Liver (tissue), 9 donors: ENCODE results near the gene PTPN2. TPM values are rescaled to one million over a fixed set of nuclear protein-coding genes. Genes with fewer than 3 reads are reported as not detected.

Experiments used
- DNase-seq: peaks from one replicate; pipeline ENCODE4 v3.0.0-alpha.2; 2017; ENCODE audit warnings: low spot score
- H3K27ac ChIP-seq, 2 donors: one replicate each; pipeline ENCODE4 v1.7.0; 2013; ENCODE audit warnings: inconsistent platforms in 2 of 2, low read length in 2 of 2, control low read depth in 1 of 2, low read depth in 1 of 2, mild to moderate bottlenecking in 1 of 2
- H3K27me3 ChIP-seq, 4 donors: one replicate each; pipeline versions ENCODE4 v1.6.1 to v1.7.0; 2013; ENCODE audit warnings: low read length in 3 of 4, inconsistent platforms in 1 of 4, mild to moderate bottlenecking in 1 of 4, moderate library complexity in 1 of 4; ENCODE audit not compliant: control insufficient read depth in 4 of 4, insufficient read depth in 4 of 4
- H3K36me3 ChIP-seq, 4 donors: one replicate each; pipeline versions ENCODE4 v1.6.1 to v1.7.0; 2013; ENCODE audit warnings: low read length in 3 of 4, mild to moderate bottlenecking in 3 of 4, low read depth in 1 of 4, moderate library complexity in 1 of 4; ENCODE audit not compliant: control insufficient read depth in 4 of 4, insufficient read depth in 3 of 4
- H3K4me1 ChIP-seq, 4 donors: one replicate each; pipeline versions ENCODE4 v1.6.1 to v1.7.0; 2013; ENCODE audit warnings: low read length in 3 of 4, mild to moderate bottlenecking in 3 of 4, moderate library complexity in 1 of 4; ENCODE audit not compliant: control insufficient read depth in 4 of 4, insufficient read depth in 4 of 4
- H3K4me3 ChIP-seq, 3 donors: one replicate each; pipeline versions ENCODE4 v1.6.1 to v1.7.0; 2013; ENCODE audit warnings: low read length in 3 of 3, control low read depth in 1 of 3, low read depth in 1 of 3, mild to moderate bottlenecking in 1 of 3
- H3K9ac ChIP-seq, 2 donors: one replicate each; pipeline ENCODE4 v1.7.0; 2013; ENCODE audit warnings: low read length in 2 of 2, mild to moderate bottlenecking in 2 of 2, moderate library complexity in 2 of 2, control low read depth in 1 of 2, low read depth in 1 of 2
- H3K9me3 ChIP-seq, 4 donors: one replicate each; pipeline versions ENCODE4 v1.6.1 to v1.7.0; 2013; ENCODE audit warnings: low read length in 3 of 4; ENCODE audit not compliant: control insufficient read depth in 4 of 4
- EGR1 ChIP-seq, 2 donors: IDR thresholded peaks; 2 replicates each; pipeline ENCODE4 v1.6.1; 2016 to 2018; ENCODE audit warnings: antibody characterized with exemption in 2 of 2, low read depth in 2 of 2
- FOXA1 ChIP-seq: IDR thresholded peaks from 2 replicates; pipeline ENCODE4 v1.6.1; 2016; ENCODE audit warnings: antibody characterized with exemption
- FOXA2 ChIP-seq: IDR thresholded peaks from 2 replicates; pipeline ENCODE4 v1.6.1; 2016; ENCODE audit warnings: antibody characterized with exemption
- GABPA ChIP-seq, 2 donors: IDR thresholded peaks in 1 of 2; conservative IDR thresholded peaks in 1 of 2; 2 replicates each; pipeline ENCODE4 v1.6.1; 2016; ENCODE audit warnings: antibody characterized with exemption in 2 of 2, mild to moderate bottlenecking in 1 of 2, moderate library complexity in 1 of 2
- HNF4A ChIP-seq, 2 donors: conservative IDR thresholded peaks; 2 replicates each; pipeline ENCODE4 v1.6.1; 2016; ENCODE audit warnings: antibody characterized with exemption in 2 of 2, mild to moderate bottlenecking in 2 of 2
- HNF4G ChIP-seq: IDR thresholded peaks from 2 replicates; pipeline ENCODE4 v1.6.1; 2016; ENCODE audit warnings: antibody characterized with exemption
- JUND ChIP-seq, 2 donors: IDR thresholded peaks; 2 replicates each; pipeline ENCODE4 v1.6.1; 2016; ENCODE audit warnings: antibody characterized with exemption in 2 of 2
- NR2F2 ChIP-seq: IDR thresholded peaks from 2 replicates; pipeline ENCODE4 v1.6.1; 2016; ENCODE audit warnings: antibody characterized with exemption
- RAD21 ChIP-seq, 2 donors: IDR thresholded peaks; 2 replicates each; pipeline ENCODE4 v1.6.1; 2016; ENCODE audit warnings: antibody characterized with exemption in 2 of 2, mild to moderate bottlenecking in 2 of 2
- RXRA ChIP-seq, 2 donors: IDR thresholded peaks; 2 replicates each; pipeline ENCODE4 v1.6.1; 2017 to 2018; ENCODE audit warnings: antibody characterized with exemption in 2 of 2, mild to moderate bottlenecking in 1 of 2
- SP1 ChIP-seq: IDR thresholded peaks from 2 replicates; pipeline ENCODE4 v1.6.1; 2018; ENCODE audit warnings: antibody characterized with exemption, mild to moderate bottlenecking
- TAF1 ChIP-seq: conservative IDR thresholded peaks from 2 replicates; pipeline ENCODE4 v1.6.1; 2016; ENCODE audit warnings: antibody characterized with exemption, mild to moderate bottlenecking
- YY1 ChIP-seq: IDR thresholded peaks from 2 replicates; pipeline ENCODE4 v1.6.1; 2016; ENCODE audit warnings: antibody characterized with exemption, mild to moderate bottlenecking
- WGBS: extraction: QIAGEN DNeasy Blood & Tissue Kit; methylation state at CpG from one replicate; pipeline ENCODE4 v1.1.7; 2013; 5-methylcytosine and 5-hydroxymethylcytosine counted together
- polyA plus RNA-seq, 2 donors: library from polyadenylated mRNA; stranded (reverse) in 1 of 2; unstranded in 1 of 2; fragments of 200-250 nt in 1 of 2; fragments of >200 nt in 1 of 2; fragmentation: Nextera tagmentation in 1 of 2; extraction: Ambion mirVana in 1 of 2; gene quantifications; one replicate each; pipeline versions ENCODE4 v1.2.1 to v1.2.3, GENCODE V29; 2013 to 2015
- total RNA-seq, 2 donors: library from RNA; depleted of rRNA; stranded (reverse); fragments of >200 nt; gene quantifications; one replicate each; pipeline ENCODE4 v1.2.3, GENCODE V29; 2014
- TF ChIP-seq, protein P1 (sequence below): IDR thresholded peaks from 2 replicates; pipeline ENCODE4 v1.6.1; 2016; ENCODE audit warnings: antibody characterized with exemption
- TF ChIP-seq, protein P2 (sequence below): fragments of 150-350 bp; IDR thresholded peaks from 2 replicates; pipeline ENCODE4 v1.5.1; 2017; ENCODE audit warnings: improper control_type of control experiment, low read depth, low read length; ENCODE audit not compliant: missing input control
- TF ChIP-seq, protein P3 (sequence below): IDR thresholded peaks from 2 replicates; pipeline ENCODE4 v1.6.1; 2016; ENCODE audit warnings: antibody characterized with exemption, mild to moderate bottlenecking
- TF ChIP-seq, protein P4 (sequence below): IDR thresholded peaks from 2 replicates; pipeline ENCODE4 v1.6.1; 2016; ENCODE audit warnings: antibody characterized with exemption
- TF ChIP-seq, protein P5 (sequence below): IDR thresholded peaks from 2 replicates; pipeline ENCODE4 v1.6.1; 2016; ENCODE audit warnings: antibody characterized with exemption
- donor health status: healthy.
- donor health status: healthy.
- donor health status: healthy.
- donor health status: healthy.
- donor health status: healthy.

PTPN2 gene
- total and polyA plus RNA-seq, 4 donors: 9.2 to 21.2 (median 14.9) TPM

DNA sequence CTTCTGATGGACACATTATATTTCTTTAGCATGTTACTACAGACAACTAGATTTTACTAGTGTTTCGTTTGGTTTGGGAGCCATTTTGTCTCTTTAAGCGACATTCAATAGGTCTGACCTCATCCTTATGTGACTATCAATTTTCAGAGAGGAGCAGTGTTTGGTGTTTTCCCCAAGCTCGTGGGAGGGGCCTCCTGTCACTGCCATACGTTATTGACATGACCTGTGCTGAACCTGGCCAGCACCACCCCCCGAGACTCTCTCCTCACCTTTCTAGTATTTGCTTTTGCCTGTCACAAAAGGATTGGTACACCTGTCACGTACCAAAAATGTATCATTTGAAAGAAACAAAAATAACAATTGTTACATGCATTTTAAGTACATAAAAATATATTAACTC is 111.9 kb downstream of the PTPN2 start (continued):
- TF ChIP-seq JUND (IDR thresholded peaks at IDR 0.05): no peak
- no peak for TF ChIP-seq FOXA2

DNA sequence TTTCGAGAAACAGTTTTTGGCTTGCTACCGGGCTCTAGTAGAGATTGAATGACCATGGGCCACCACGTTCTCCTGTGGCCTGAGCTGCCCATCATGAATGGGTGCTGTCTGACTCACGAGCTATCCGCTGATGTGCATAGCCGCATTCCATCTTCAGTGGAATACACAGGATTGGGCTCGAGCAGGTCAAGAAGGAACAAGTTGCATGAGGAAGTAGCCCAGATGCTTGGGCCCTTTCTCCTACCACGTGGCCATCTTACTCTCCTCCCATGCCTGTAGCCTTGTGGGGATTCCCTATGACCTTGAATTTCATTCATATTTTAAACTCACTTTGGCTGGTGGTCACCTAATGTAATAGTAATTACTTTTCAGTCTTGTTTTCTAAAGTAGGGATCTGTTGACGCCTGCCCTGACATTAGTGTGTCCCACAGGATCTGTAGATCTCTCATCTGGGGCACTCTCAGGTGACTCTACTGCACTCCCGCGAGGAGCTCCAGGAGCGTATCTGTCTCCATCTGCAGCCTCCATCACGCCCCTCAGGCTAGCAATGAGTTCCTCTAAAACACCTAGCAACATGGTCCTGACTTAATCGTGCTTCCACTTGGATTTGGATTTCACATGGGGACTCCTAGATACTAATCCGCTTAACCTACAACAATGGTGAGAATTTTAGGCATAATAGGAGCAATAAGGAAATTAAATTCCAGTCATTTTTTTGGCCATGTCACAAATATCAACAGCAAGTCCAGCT is 113.4 kb downstream of the PTPN2 start:
- no peaks in the 10 kb centered on the region for H3K9me3 ChIP-seq
- TF ChIP-seq YY1: no peak
- TF ChIP-seq, protein P1, sequence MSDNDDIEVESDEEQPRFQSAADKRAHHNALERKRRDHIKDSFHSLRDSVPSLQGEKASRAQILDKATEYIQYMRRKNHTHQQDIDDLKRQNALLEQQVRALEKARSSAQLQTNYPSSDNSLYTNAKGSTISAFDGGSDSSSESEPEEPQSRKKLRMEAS: no peak
- no peak for TF ChIP-seq HNF4G
- no peak for TF ChIP-seq RXRA (IDR thresholded peaks at IDR 0.05)
- TF ChIP-seq RAD21 (IDR thresholded peaks at IDR 0.05): no peak
- TF ChIP-seq GABPA (IDR thresholded peaks at IDR 0.05 in 1 of 2, conservative IDR thresholded peaks at IDR 0.05 in 1 of 2): no peak
- no peak for TF ChIP-seq TAF1
- TF ChIP-seq NR2F2: no peak
- TF ChIP-seq EGR1 (IDR thresholded peaks at IDR 0.05; ENCODE audit: low read depth in 2 of 2): no peak
- no peak for TF ChIP-seq FOXA1
- TF ChIP-seq, protein P2, sequence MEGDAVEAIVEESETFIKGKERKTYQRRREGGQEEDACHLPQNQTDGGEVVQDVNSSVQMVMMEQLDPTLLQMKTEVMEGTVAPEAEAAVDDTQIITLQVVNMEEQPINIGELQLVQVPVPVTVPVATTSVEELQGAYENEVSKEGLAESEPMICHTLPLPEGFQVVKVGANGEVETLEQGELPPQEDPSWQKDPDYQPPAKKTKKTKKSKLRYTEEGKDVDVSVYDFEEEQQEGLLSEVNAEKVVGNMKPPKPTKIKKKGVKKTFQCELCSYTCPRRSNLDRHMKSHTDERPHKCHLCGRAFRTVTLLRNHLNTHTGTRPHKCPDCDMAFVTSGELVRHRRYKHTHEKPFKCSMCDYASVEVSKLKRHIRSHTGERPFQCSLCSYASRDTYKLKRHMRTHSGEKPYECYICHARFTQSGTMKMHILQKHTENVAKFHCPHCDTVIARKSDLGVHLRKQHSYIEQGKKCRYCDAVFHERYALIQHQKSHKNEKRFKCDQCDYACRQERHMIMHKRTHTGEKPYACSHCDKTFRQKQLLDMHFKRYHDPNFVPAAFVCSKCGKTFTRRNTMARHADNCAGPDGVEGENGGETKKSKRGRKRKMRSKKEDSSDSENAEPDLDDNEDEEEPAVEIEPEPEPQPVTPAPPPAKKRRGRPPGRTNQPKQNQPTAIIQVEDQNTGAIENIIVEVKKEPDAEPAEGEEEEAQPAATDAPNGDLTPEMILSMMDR: no peak
- no peak for TF ChIP-seq JUND (IDR thresholded peaks at IDR 0.05)
- no peak for TF ChIP-seq SP1
- TF ChIP-seq, protein P3, sequence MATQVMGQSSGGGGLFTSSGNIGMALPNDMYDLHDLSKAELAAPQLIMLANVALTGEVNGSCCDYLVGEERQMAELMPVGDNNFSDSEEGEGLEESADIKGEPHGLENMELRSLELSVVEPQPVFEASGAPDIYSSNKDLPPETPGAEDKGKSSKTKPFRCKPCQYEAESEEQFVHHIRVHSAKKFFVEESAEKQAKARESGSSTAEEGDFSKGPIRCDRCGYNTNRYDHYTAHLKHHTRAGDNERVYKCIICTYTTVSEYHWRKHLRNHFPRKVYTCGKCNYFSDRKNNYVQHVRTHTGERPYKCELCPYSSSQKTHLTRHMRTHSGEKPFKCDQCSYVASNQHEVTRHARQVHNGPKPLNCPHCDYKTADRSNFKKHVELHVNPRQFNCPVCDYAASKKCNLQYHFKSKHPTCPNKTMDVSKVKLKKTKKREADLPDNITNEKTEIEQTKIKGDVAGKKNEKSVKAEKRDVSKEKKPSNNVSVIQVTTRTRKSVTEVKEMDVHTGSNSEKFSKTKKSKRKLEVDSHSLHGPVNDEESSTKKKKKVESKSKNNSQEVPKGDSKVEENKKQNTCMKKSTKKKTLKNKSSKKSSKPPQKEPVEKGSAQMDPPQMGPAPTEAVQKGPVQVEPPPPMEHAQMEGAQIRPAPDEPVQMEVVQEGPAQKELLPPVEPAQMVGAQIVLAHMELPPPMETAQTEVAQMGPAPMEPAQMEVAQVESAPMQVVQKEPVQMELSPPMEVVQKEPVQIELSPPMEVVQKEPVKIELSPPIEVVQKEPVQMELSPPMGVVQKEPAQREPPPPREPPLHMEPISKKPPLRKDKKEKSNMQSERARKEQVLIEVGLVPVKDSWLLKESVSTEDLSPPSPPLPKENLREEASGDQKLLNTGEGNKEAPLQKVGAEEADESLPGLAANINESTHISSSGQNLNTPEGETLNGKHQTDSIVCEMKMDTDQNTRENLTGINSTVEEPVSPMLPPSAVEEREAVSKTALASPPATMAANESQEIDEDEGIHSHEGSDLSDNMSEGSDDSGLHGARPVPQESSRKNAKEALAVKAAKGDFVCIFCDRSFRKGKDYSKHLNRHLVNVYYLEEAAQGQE: no peak
- TF ChIP-seq, protein P4, sequence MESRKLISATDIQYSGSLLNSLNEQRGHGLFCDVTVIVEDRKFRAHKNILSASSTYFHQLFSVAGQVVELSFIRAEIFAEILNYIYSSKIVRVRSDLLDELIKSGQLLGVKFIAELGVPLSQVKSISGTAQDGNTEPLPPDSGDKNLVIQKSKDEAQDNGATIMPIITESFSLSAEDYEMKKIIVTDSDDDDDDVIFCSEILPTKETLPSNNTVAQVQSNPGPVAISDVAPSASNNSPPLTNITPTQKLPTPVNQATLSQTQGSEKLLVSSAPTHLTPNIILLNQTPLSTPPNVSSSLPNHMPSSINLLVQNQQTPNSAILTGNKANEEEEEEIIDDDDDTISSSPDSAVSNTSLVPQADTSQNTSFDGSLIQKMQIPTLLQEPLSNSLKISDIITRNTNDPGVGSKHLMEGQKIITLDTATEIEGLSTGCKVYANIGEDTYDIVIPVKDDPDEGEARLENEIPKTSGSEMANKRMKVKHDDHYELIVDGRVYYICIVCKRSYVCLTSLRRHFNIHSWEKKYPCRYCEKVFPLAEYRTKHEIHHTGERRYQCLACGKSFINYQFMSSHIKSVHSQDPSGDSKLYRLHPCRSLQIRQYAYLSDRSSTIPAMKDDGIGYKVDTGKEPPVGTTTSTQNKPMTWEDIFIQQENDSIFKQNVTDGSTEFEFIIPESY: no peak
- TF ChIP-seq, protein P5, sequence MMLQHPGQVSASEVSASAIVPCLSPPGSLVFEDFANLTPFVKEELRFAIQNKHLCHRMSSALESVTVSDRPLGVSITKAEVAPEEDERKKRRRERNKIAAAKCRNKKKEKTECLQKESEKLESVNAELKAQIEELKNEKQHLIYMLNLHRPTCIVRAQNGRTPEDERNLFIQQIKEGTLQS: no peak
- no peak for TF ChIP-seq HNF4A (conservative IDR thresholded peaks at IDR 0.05)
- no peak for TF ChIP-seq FOXA2
- 95% methylated on average over 15 of the region's 15 CpGs for WGBS
- no peaks in the 10 kb centered on the region for H3K4me1 ChIP-seq
- no peak overlapping the region for H3K27ac ChIP-seq
- H3K9ac ChIP-seq: no peak overlapping the region
- H3K4me3 ChIP-seq: no peak overlapping the region
- H3K27me3 ChIP-seq: no peaks in the 10 kb centered on the region
- no peak for DNase-seq
- no peaks in the 10 kb centered on the region for H3K36me3 ChIP-seq
